ENCODE data around the gene DYRK1A. TPM values are rescaled to one million over a fixed set of nuclear protein-coding genes. Genes with fewer than 3 reads are reported as not detected.
A peak's percentile ranks its signal among the peaks of the same experiment; 100 is the strongest.

Gene DYRK1A
- total and polyA plus RNA-seq, 2 of the 13 experiments (the other 11 are each of a cell fraction or from before 2014, with no cell fraction given): 24.6 to 34.2 TPM

- no peak overlapping the region for H2AFZ ChIP-seq (ENCODE audit: low read length)
- H3K79me2 ChIP-seq (ENCODE audit: insufficient read depth, low read length): peaks cover 67% of the 10 kb centered on the region
- H3K4me2 ChIP-seq (ENCODE audit: low read depth, low read length): no peak overlapping the region
- no peak for FAIRE-seq
- H3K27ac ChIP-seq (ENCODE audit: extremely low read length, insufficient read depth, low read length): no peak overlapping the region
- in situ Hi-C loops (cut with HindIII; ENCODE audit: extremely low pct_ligation_motif_present, low pct_unique_long_range_greater_than_20kb) (no loop called here), intact Hi-C loops (cut with micrococcal nuclease; ENCODE audit: unreplicated experiment) (no loop called here)
- TF ChIP-seq SALL2 (CRISPR knock-in tag; IDR thresholded peaks at IDR 0.05) (no peak), SNAPC5 (CRISPR knock-in tag; IDR thresholded peaks at IDR 0.05; ENCODE audit: borderline replicate concordance) (no peak), IRX3 (CRISPR knock-in tag; IDR thresholded peaks at IDR 0.05; ENCODE audit: borderline replicate concordance, low read depth) (no peak), LBX2 (CRISPR knock-in tag; IDR thresholded peaks at IDR 0.05; ENCODE audit: borderline replicate concordance) (no peak), HMG20B (CRISPR knock-in tag; conservative IDR thresholded peaks at IDR 0.05) (no peak)
- WGBS (ENCODE audit: low lambda C conversion rate): 97% methylated on average over 6 of the region's 6 CpGs
- no peaks in the 10 kb centered on the region for H3K9me3 ChIP-seq (ENCODE audit: low read length)
- H4K20me1 ChIP-seq (ENCODE audit: insufficient read depth, low read length): peaks cover 32% of the 10 kb centered on the region
- no peak for ATAC-seq
- H3K9ac ChIP-seq (ENCODE audit: insufficient read depth, low read depth, low read length): no peak overlapping the region
- ChIA-PET CTCF (ENCODE audit: low intra/inter-chr PET ratio, low total read pairs) (no interaction called here), POLR2A (no interaction called here)
- H3K36me3 ChIP-seq (replicated peaks in 1 of 2; ENCODE audit: control insufficient read depth in 1 of 2, insufficient read depth in 2 of 2, low read length in 2 of 2): peaks cover 10 to 20% of the 10 kb centered on the region in 2 experiments
- no peaks in the 10 kb centered on the region for H3K27me3 ChIP-seq (ENCODE audit: control insufficient read depth in 1 of 2, insufficient read depth in 2 of 2, low read length in 2 of 2)
- peaks cover 31% of the 10 kb centered on the region for H3K4me1 ChIP-seq (ENCODE audit: insufficient read depth, low read length)
- DNase-seq (ENCODE audit: low spot score): no peak
- no peak overlapping the region for H3K4me3 ChIP-seq (replicated peaks in 1 of 3; ENCODE audit: insufficient read depth in 1 of 3, low read depth in 2 of 3, low read length in 3 of 3)
- no TSS peak for BruUV-seq (replicated peaks)
Observed at GRCh38 chr21:37427221-37427620, 60.6 kb downstream of the DYRK1A start.

- Histone ChIP-seq H3K9ac (ENCODE audit: insufficient read depth, low read depth, low read length) (no peak overlapping the region), H2AFZ (ENCODE audit: low read length) (no peak overlapping the region), H3K27ac (ENCODE audit: extremely low read length, insufficient read depth, low read length) (no peak overlapping the region), H3K27me3 (ENCODE audit: control insufficient read depth in 1 of 2, insufficient read depth in 2 of 2, low read length in 2 of 2) (no peaks in the 10 kb centered on the region), H3K36me3 (replicated peaks in 1 of 2; ENCODE audit: control insufficient read depth in 1 of 2, insufficient read depth in 2 of 2, low read length in 2 of 2) (peaks cover 6 to 10% of the 10 kb centered on the region in 2 experiments; a peak in 3 of 5 replicates), H3K4me3 (replicated peaks in 1 of 3; ENCODE audit: insufficient read depth in 1 of 3, low read depth in 2 of 3, low read length in 3 of 3) (no peak overlapping the region), H3K4me1 (ENCODE audit: insufficient read depth, low read length) (peaks cover 37% of the 10 kb centered on the region), H3K9me3 (ENCODE audit: low read length) (no peaks in the 10 kb centered on the region), H4K20me1 (ENCODE audit: insufficient read depth, low read length) (peaks cover 35% of the 10 kb centered on the region), H3K4me2 (ENCODE audit: low read depth, low read length) (no peak overlapping the region), H3K79me2 (ENCODE audit: insufficient read depth, low read length) (peaks cover 66% of the 10 kb centered on the region)
- intact Hi-C loops (cut with micrococcal nuclease; ENCODE audit: unreplicated experiment) (no loop called here), in situ Hi-C loops (cut with HindIII; ENCODE audit: extremely low pct_ligation_motif_present, low pct_unique_long_range_greater_than_20kb) (no loop called here)
- ChIA-PET CTCF (ENCODE audit: low intra/inter-chr PET ratio, low total read pairs) (no interaction called here), POLR2A (no interaction called here)
- TF ChIP-seq GZF1 (CRISPR knock-in tag; IDR thresholded peaks at IDR 0.05) (no peak), RBM22 (optimal IDR thresholded peaks at IDR 0.05; ENCODE audit: low read length) (peak; percentile 47)
- over 99% methylated on average over 7 of the region's 7 CpGs for WGBS (ENCODE audit: low lambda C conversion rate)
- no peak for FAIRE-seq
- no peak for ATAC-seq
- no peak for DNase-seq (ENCODE audit: low spot score)
- no TSS peak for BruUV-seq (replicated peaks)
Observed at GRCh38 chr21:37429356-37429755, 62.8 kb downstream of the DYRK1A start.
